AG04450 (cell line): ENCODE results near the gene NCAPD3. TPM values are rescaled to one million over a fixed set of nuclear protein-coding genes. Genes with fewer than 3 reads are reported as not detected.

Experiments
- CTCF ChIA-PET: fragments of 300-600, 350-600 bp; formaldehyde crosslinking; extraction: SDS; loops from one replicate; lab custom pipeline; 2022; ENCODE audit warnings: antibody characterized with exemption, inconsistent platforms; lab: Charles Lee
- POLR2A ChIA-PET: fragments of 350-600 bp; formaldehyde crosslinking; extraction: SDS; loops from one replicate; lab custom pipeline; 2021; ENCODE audit warnings: antibody characterized with exemption, inconsistent platforms; lab: Yijun Ruan, JAX
- DNase-seq: peaks from one replicate; pipeline ENCODE4 v3.0.0-alpha.2; 2011; ENCODE audit warnings: low read depth, low spot score
- H3K27ac ChIP-seq: one replicate; pipeline ENCODE4 v1.5.1; 2012; ENCODE audit warnings: low read depth, low read length, control low read depth
- H3K27me3 ChIP-seq: one replicate; pipeline ENCODE4 v1.6.0; 2012; ENCODE audit warnings: low read length; ENCODE audit not compliant: control insufficient read depth, insufficient read depth
- H3K4me3 ChIP-seq: 2 replicates; pipeline ENCODE4 v1.5.1; 2011; ENCODE audit warnings: mild to moderate bottlenecking, low read depth, low read length, control low read depth
- H3K9me3 ChIP-seq: 2 replicates; pipeline ENCODE4 v1.5.1; 2012; ENCODE audit warnings: low read length; ENCODE audit not compliant: control insufficient read depth, insufficient read depth
- polyA plus RNA-seq: library from polyadenylated mRNA; depleted of rRNA; stranded (reverse); fragments of >200 nt; gene quantifications from 2 replicates; pipeline ENCODE4 v1.2.3, GENCODE V29; 2011
- TF ChIP-seq, protein P1 (sequence below): IDR thresholded peaks from 2 replicates; pipeline ENCODE4 v1.5.1; 2011; ENCODE audit warnings: low read depth, low read length, control low read depth, inconsistent platforms

NCAPD3 gene
- polyA plus RNA-seq, 1 experiment: 12.2 TPM

DNA sequence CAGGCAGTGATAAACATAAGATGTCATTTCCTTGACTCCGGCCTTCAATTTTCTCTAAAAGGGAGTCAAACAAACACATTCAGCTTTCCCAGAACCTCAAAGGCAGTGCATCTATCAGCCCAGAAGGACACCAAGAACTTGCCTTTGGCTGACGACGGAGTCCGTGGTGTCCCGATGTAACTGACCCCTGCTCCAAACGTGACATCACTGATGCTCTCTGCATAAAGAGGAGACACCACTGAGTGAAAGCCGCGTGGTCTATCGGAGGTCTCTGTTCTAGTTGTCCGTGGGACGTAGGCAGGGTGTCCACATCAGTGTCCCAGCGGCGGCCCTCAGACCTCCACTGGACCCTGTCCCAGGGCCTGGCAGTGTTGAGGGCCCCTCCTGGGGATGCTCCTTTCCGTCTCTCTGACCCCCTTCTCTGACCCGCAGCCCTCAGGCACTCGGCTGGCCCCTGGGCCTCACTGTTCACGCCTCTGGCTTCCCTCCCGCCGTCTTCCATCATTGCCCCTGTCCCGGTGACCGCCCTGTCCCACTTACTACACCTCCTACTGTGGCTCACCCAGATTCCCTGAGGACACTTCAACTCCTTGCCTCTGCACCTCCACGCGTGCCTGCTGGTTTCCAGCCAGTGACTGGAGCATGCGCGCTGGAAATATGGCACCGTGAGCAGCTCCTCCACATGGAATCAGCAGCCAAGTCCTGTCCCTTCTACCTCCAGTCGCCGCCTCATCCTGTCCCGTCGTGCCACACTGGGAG, 70.4 kb downstream of the NCAPD3 start:
- CTCF ChIA-PET: interaction anchor here (1.7 to 5.1 kb wide), 2 partner anchors 14 to 103 kb away, joined by 12 to 22 read pairs; no protein-coding TSS in a partner anchor
- POLR2A ChIA-PET: interaction anchor here (0.5 kb wide), 1 partner anchor 78 kb away, joined by 4 read pairs; no protein-coding TSS in a partner anchor
- TF ChIP-seq, protein P1, sequence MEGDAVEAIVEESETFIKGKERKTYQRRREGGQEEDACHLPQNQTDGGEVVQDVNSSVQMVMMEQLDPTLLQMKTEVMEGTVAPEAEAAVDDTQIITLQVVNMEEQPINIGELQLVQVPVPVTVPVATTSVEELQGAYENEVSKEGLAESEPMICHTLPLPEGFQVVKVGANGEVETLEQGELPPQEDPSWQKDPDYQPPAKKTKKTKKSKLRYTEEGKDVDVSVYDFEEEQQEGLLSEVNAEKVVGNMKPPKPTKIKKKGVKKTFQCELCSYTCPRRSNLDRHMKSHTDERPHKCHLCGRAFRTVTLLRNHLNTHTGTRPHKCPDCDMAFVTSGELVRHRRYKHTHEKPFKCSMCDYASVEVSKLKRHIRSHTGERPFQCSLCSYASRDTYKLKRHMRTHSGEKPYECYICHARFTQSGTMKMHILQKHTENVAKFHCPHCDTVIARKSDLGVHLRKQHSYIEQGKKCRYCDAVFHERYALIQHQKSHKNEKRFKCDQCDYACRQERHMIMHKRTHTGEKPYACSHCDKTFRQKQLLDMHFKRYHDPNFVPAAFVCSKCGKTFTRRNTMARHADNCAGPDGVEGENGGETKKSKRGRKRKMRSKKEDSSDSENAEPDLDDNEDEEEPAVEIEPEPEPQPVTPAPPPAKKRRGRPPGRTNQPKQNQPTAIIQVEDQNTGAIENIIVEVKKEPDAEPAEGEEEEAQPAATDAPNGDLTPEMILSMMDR: no peak
- H3K27ac ChIP-seq: no peak overlapping the region
- H3K9me3 ChIP-seq: no peaks in the 10 kb centered on the region
- no peak for DNase-seq
- H3K4me3 ChIP-seq: no peak overlapping the region
- no peaks in the 10 kb centered on the region for H3K27me3 ChIP-seq

DNA sequence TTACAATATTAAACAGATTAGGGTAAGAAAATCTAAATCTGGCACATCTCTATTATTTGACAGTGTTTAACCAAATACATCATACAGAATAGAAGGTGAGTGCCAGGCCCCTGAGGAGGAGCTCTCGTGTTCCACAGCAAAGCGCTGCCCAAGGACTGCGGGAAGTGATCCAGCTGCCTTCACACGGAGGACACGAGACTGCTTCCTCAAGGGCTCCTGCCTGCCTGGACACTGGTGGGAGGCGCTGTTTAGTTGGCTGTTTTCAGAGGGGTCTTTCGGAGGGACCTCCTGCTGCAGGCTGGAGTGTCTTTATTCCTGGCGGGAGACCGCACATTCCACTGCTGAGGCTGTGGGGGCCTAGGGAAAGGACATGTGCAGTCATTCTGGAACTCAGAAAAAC, 71.1 kb downstream of the NCAPD3 start:
- Histone ChIP-seq H3K27me3 (no peaks in the 10 kb centered on the region), H3K9me3 (no peaks in the 10 kb centered on the region), H3K4me3 (no peak overlapping the region), H3K27ac (no peak overlapping the region)
- ChIA-PET CTCF (interaction anchor here (1.0 to 5.1 kb wide), 3 partner anchors 13 to 225 kb away, joined by 3 to 22 read pairs (median 12); no protein-coding TSS in a partner anchor), POLR2A (interaction anchor here (0.5 kb wide), 1 partner anchor 78 kb away, joined by 4 read pairs; no protein-coding TSS in a partner anchor)
- DNase-seq: no peak
- TF ChIP-seq, protein P1: no peak

GRCh38 chr11:134151083-134151747, 72.6 kb downstream of the NCAPD3 start:
- Histone ChIP-seq H3K9me3 (no peaks in the 10 kb centered on the region), H3K27ac (no peak overlapping the region), H3K27me3 (no peaks in the 10 kb centered on the region), H3K4me3 (no peak overlapping the region)
- no peak for DNase-seq
- ChIA-PET CTCF (interaction anchor here (0.7 to 5.1 kb wide), 4 partner anchors 11 to 223 kb away, joined by 3 to 22 read pairs (median 13); no protein-coding TSS in a partner anchor), POLR2A (no interaction called here)
- TF ChIP-seq, protein P1: no peak

DNA sequence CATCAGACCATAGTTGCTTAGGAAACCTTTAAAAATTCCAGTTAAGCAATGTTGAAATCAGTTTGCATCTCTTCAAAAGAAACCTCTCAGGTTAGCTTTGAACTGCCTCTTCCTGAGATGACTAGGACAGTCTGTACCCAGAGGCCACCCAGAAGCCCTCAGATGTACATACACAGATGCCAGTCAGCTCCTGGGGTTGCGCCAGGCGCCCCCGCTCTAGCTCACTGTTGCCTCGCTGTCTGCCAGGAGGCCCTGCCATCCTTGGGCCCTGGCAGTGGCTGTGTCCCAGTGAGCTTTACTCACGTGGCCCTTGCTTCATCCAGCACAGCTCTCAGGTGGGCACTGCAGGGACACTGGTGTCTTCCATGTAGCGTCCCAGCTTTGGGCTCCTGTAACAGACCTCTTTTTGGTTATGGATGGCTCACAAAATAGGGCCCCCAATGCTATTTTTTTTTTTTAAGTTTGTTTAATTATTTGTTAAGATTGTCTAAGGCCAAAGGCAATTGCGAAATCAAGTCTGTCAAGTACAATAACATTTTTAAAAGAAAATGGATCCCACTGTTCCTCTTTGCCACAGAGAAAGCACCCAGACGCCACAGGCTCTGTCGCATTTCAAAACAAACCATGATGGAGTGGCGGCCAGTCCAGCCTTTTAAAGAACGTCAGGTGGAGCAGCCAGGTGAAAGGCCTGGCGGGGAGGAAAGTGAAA, 73.4 kb downstream of the NCAPD3 start:
- Histone ChIP-seq H3K4me3 (no peak overlapping the region), H3K27ac (peak overlapping the region; percentile 11), H3K9me3 (no peaks in the 10 kb centered on the region), H3K27me3 (no peaks in the 10 kb centered on the region)
- TF ChIP-seq, protein P1: no peak
- ChIA-PET POLR2A (no interaction called here), CTCF (interaction anchor here (0.6 to 5.1 kb wide), 5 partner anchors 10 to 222 kb away, joined by 3 to 22 read pairs (median 3); no protein-coding TSS in a partner anchor)
- no peak for DNase-seq
